GM18861 (cell line): ENCODE results near the gene RNASET2.

Experiments used
- ATAC-seq: cut with Tn5 transposase; IDR thresholded peaks from one replicate; pipeline ENCODE4 v1.9.1; 2021; ENCODE audit not compliant: unreplicated experiment

Gene RNASET2, protein sequence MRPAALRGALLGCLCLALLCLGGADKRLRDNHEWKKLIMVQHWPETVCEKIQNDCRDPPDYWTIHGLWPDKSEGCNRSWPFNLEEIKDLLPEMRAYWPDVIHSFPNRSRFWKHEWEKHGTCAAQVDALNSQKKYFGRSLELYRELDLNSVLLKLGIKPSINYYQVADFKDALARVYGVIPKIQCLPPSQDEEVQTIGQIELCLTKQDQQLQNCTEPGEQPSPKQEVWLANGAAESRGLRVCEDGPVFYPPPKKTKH

DNA sequence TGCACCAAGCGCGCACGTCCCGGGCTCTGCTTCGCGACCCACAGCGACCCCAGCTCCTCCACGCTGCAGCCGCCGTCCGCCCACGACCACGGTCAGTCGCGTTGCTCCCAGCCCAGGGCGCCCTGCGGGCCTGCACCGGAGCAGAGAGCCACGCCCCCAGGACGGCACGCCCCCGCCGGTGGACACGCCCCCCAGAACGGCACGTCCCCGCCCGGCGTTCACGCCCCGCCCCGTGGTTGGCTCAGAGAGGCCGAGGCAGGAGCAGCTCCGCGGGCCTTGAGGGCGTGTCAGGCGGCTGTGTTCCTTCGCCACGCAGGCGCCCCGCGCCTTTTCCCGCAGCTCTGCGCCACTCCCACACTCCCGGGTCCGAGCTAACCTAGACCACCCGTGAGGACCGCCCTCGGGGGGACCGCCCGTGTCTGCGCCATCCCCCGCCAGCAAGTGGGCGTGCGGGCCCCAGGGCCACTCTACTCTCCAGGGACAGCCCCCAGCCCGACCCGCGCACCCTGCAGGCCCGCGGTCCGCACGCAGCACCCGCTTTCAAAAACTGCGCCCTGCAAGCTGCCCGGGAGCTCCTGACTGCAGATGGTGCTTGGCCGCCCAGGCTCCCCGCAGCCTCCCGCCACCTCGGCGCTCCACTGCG, at the start of gene RNASET2:
Gene RNASET2 (minus strand): TSS at position 107 of the 643 bp plus-strand sequence. CDS start 368 bp downstream, outside the sequence.
- peak; percentile 41 for ATAC-seq

DNA sequence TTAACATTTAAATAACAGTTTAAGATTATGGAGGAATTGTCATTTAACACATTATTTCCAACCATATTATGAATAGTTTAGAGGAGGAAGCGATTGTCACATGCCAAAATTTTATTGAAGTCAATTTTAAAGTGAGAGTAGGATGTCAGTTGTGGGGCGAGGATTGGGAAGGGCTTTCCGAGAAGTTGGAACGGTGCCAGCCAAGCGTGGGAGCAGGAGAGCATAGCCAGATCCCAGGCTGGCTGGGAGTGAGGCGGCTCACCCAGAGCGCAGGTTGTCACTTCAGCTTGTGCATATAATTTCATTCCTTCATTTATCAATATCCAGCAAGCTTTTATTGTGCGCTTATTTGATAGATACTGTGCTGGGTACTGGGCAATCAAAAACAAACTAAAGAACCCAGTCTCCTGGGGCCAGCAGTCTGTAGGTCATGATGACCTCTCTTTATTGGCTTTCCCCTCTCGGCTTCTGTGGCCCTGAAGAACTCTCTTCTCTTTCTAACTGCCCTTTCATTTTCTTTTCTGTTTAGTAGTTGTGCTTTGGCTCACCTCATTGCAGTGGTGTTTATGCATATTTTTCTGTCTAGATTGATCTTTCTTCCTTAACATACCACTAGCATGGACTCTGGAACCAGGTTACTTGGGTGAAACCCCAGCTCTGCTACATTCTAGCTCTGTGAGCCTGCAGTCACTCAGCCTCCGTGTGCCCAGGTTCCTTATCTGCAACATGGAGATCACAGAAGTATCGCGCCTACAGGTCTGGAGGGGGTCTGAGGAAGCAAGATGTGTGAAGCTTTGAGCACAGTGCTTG, 49.2 kb upstream of the RNASET2 start:
- no peak for ATAC-seq

DNA sequence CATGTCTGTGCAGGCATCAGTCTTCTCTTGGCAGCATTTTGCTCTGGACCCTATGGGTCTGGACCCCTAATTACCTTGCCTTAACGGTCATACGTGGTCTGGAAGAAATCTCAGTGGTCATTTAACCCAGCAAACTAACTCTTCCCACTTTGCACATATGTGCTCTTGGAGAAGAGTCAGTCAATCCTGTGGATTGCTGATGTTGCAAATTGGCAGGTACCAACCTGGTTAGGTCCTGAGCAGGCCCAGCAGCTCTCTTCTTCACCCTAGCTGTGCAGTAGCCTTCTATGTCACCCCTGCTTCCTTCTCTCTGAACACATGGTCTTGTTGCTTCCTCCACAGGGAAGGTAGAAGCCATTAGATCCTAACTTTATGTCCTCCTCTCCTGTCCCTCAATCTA, 44.4 kb upstream of the RNASET2 start:
- ATAC-seq: no peak

DNA sequence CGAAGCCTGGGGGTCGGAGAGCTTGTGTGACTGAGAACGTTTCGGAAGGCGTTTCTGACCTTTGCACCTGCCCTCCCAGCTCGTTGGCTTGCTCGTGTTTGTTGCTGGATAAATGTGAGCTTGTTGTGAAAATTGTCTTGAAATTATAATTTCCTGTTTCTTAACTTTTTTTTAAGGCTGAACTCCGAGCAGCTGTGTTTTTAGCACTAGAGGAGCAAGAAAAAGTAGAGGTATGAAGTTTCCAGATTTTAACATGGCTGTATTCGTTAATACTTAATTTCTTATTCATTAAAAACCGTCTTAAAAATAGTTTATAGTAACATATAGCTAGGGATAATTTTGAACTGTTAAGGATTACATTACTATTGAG, 43.5 kb upstream of the RNASET2 start:
- no peak for ATAC-seq

DNA sequence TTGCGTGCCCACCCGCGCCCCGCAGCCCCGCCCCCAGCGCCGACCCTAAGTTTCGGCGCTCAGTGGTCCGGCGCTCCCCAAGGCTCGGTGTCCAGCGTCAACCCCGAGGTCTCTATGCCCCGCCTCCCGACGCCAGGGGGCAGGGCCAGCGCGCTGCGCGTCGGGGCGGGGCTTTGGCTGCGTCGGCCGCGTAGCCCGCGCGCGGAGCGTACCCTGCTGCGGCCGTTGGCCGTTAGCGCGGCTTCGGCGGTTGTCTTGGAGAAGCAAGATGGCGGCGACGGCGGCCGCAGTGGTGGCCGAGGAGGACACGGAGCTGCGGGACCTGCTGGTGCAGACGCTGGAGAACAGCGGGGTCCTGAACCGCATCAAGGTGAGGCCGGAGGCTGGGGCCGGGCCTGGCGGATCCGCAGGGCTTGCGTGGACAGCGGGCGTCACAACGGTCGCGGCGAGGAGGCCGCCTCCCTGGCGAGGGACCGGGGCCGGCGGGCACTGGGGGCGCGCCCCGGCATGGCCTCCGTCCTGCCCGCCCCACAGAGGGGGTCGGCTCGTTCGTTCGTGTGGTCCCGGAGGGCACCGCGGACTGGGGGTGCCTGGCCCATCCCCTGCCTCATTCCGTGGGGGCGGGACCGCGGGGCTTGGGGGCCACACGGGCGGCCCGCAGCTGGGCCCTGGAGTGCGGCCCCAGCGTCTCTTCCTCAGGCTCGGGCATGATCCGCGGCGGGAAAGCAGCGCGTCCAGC, 43.0 kb upstream of the RNASET2 start, which contains the start of gene CEP43:
Gene CEP43 (plus strand): TSS at position 253 of the 739 bp plus-strand sequence. CDS start 16 bp downstream, at position 269.
- peak; percentile 84 for ATAC-seq

DNA sequence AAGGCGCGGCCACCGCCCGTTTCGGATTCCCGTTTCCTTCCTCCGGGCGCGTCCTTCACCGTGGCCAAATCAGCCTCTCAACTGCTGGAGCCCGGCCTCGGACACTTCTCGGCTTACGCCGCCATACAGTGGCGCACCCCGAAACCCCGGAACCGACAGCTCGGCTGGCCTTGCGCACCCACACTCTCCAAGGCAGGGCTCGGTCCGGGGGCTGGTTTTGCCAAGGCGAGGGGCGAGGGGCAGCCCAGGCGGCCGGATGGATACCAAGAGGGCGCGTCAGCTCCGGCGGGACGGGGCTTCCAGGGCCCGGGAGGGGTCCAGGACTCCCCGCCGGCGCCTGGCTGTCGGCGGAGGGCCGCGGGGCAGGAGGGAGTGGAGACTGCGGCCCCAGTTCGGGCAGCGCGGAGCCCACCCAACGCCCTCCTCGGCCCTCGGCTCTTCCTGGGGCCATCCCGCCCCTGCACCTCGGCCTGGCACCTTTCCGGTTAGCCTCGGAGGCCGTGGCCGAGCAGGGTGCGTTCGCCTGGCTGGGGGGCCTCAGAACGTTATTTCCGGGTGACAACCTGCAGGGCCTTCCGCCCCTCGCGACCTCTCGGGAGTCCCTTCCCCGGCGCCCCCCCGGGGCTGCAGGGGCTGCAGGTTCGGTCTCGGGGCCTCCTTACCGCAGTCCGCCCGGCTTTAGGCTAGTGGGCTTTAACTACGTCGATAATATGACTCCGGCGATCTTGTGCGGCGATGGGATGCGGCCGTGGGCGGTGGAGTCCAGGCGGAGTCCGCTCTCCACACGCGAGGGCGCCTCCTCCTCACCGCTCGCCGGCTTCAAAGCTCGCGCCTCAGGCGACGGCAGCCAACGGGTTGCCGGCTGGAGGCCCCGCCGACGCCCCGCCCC, 42.1 kb upstream of the RNASET2 start:
- ATAC-seq: peak; percentile 0

DNA sequence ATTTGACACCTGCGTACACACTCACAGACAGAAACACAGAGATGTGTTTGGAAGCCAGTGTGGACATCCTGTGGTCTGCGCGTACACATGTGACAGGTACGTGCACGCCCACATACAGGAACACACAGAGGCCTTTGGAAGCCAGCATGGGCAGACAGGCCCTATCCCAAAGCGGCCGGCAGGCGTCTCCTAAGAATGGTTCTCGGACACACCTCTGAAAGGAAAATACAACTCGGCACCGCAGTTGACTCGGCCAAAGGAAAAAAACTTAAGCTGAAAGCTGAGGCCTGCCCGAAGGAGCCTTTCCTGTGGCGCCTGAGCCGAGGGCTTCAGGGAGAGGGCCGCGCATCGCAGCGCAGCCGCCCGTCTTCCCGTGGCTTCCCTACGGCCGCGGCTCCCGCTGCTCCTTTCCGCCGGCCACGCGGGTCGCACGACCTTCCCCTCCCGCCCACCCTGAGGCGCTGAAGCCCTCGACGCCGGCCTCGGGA, 41.5 kb upstream of the RNASET2 start:
- ATAC-seq: peak; percentile 26

DNA sequence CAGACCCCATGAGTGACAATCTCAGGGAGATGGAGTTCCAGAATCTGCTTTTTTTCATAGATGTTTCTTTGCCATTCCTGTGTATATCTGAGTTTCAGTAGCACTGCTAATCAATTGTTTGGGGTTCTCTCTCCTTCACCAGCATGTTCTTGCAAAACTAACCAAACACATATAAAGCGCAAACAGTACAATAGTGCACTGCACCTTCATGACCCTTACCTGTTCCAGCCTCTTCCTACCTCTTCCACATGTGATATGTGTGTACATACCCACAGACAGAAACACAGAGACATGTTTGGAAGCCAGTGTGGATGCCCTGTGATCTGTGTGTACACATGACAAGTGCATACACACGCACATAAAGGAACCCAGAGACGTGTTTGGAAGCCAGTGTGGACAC, 41.0 kb upstream of the RNASET2 start:
- ATAC-seq: peak; percentile 1

DNA sequence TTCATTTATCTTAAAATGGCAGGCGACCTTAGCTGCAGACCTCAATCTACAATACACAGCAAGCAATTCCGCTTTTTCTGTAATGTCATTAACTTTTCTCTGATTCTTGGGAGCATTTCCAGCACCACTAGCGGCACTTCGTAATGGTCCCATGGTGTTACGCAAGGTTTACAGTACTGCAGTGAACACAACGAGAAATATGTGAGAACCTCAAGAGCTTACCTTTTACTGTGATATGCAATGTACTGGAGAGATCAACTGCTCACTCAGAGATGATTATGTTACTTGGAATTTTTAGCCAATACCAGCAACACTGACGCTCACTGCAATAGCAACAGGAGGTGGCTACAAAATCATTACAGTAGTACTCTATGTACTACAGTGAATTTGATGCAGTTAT, 40.1 kb upstream of the RNASET2 start:
- no peak for ATAC-seq

DNA sequence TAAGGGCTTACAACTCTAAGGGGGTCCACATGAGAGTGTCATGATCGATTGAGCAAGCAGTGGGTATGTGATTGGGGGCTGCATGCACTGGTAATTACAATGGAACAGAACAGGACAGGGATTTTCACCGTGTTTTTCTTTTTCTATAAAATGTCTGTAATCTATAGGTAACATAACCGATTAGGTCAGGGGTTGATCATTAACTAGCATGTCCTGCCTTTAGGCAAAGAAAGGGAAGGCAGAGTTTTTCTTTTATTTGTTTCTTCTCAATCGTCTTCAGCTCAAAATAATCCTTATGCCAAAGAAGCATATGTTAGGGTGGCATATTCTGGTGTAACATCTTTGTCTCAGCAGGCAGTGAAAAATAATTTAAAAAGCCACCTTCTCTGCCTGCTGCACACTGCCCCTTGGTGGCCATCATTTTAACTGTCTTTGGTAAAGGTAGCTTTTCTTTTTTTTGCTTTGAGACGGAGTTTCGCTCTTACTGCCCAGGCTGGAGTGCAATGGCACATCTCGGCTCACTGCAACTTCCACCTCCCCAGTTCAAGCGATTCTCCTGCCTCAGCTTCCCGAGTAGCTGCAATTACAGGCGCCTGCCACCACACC, 33.2 kb upstream of the RNASET2 start:
- no peak for ATAC-seq

DNA sequence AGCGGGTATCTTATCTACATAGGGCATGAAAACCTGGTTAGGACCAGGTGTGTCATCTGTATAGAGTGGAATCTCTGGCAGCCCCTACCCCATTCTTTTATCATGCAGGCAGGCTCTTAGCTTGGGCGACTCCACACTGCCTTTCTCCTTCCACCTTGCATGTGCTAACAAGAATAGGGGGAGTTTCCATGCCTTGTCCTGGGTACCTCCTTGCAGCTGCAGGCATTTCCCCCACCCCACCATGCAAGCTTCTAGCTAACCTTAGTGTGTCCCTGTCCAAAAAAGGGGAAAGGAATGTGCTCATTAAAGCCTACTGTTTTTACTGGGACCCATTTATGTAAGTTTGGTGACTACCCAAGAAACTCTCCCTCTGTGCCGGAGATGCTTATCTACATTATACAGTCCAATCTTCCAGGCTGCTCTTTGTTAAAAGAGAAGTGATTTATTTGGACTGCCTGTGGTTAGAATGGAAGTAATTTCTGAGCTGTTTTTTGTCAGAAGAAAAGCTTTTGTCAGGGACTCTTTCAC, 32.4 kb upstream of the RNASET2 start:
- ATAC-seq: no peak

DNA sequence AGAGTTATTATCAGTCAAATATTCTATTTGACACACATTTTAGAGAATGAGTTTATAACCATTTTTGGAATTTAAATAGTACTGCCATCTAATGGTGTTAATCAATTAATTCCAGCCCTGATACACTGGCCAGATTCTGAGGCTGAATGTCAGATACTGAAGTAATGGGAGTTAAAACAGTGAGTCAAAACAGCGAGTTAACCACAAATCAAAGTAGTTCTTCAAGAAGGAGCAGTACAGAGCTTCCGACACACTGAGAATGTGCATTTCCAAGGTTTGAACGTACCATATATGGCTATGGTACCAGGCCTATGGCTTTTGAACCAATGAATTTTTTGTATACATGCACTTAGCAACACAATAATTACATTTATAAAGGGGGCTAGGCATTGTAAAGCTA, 31.6 kb upstream of the RNASET2 start:
- ATAC-seq: no peak

DNA sequence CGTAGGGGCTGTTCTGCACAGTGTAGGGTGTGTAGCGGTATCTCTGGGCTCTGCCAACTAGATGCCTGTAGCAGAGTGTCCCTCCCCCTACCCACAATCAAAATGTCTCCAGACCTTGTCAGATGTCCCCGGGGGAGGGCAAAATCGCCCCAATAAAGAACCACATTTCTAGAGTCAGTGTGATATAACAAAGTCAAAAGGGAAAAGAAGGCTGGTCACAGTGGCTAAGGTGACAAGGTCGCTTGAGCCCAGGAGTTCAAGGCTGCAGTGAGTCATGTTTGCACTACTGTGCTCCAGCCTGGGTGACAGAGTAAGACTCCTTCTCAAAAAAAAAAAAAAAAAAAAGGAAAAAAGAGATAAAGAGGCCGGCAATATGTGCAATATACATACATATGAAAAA, 31.1 kb upstream of the RNASET2 start:
- ATAC-seq: no peak

DNA sequence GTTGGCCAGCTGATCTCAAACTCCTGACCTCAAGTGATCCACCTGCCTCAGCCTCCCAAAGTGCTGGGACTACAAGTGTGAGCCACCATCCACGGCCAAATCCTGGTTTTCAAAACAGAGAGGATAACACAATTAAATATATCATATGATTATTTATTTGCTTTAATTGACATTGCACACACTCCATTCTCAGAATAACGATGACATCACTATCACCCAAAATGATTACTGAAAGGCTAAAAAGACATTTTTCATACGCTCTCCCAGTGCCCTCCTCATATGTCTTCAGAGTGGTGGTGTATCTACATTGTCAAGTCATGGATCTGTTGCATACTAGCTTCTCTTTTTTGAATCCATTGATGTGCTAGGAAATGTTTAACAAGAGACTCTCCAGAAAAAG, 24.4 kb upstream of the RNASET2 start:
- ATAC-seq: no peak

DNA sequence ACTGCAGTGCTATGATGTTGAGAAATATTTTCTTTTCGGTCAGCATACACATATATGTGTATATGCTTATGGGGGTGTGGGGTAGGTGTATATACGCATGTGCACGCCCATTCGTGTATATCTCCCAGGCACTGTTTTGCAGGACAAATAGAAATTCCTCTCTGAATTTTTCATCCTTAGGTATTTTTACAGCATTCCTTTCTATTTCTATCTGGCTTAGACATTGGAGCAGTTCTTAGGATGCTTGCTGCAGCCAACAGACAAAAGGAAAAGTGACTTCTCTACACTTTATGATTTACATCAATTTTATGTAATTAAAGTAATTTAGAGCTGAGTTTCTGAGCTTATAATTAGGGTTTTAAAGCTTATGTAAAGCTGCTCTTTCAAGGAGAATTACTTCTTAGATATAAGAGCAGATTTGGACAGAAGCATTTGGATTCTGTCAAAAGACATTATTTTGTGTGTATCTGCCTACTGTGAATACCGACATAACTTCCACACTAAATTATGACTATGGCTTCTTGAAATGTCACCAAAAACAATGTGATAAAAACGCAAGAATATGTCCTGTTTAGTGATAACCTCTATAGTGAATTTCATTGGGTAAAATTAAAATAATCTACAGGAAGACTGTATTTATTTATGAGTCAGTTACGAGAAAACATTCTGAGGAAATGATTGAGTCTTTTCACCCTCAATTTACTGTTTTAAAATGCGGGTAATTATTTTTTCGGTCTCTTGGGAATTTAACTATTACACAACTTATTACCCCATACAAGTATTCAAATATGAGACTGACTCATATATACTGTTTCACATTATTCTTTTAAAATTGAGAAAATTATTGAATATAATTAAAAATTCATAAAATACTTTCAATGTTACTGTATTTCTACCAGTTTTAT, 21.5 kb upstream of the RNASET2 start:
- no peak for ATAC-seq

DNA sequence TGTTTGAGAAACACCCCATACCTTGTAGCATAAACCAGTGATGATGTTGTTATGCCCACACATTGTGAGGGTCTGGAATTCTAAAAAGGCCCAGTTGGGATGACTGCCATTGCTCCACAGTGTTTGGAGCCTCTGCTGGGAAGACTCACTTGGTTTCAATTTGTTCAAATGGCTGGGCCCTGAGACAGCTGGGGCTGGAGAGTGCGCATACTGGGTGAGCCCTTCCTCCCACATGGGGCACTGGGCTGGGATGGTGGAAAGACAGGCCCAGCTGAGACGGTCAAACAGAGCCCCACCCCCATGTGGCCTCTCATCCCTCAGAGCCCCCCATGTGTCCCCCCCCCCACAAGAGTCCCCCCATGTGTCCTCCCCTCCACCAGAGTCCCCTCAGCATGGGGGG, 20.3 kb upstream of the RNASET2 start:
- ATAC-seq: no peak

DNA sequence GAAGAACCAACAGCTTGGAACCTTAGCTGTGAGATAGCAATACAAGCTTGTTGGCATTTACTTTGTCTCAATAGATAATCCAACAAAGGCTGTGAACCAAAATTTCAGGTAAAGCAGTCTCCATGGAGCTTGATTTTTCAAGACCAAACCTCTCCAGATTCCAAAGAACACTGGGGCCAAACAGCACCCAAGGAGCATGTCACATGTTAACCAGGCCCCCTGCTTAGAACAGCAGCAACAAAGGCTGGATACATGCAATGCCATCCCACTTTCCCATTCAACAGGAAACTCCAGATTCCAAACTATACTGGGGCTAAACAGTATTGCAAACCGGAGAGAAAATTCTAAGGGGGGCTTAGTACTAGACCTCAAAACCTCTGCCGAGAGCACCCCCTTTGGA, 15.8 kb upstream of the RNASET2 start:
- ATAC-seq: no peak

DNA sequence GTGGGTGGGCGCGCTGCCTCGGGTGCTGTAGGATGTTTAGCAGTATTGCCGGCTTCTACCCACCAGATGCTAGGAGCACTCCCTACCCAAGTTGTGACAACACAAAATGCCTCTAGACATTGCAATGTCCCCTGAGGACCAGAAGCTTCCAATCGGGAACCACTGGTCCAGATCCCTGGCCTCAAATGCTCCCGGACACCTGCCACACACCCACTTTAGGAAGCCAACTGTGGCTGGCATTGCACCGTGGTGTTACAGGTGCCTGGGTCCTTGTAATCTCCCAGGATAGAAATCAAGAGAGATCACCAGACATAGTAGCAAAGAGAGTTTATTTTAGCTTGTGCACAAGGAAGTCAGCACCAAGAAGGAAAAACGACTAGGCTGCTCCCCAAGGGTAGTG, 14.9 kb upstream of the RNASET2 start:
- ATAC-seq: no peak
